ENCODE data around the gene PSMB3.

Gene PSMB3

GRCh38 chr17:38748892-38749222 is 3.7 kb upstream of the PSMB3 start (continued):
- TF ChIP-seq AEBP2 (tag by site-specific recombination; IDR thresholded peaks at IDR 0.05; ENCODE audit: borderline replicate concordance) (no peak), ZNF398 (tag by site-specific recombination; IDR thresholded peaks at IDR 0.05) (no peak), ZNF416 (tag by site-specific recombination; IDR thresholded peaks at IDR 0.05) (no peak), ZNF518A (tag by site-specific recombination; conservative IDR thresholded peaks at IDR 0.05; ENCODE audit: low read depth) (no peak), ZNF394 (tag by site-specific recombination; IDR thresholded peaks at IDR 0.05; ENCODE audit: borderline replicate concordance) (no peak), ZNF335 (tag by site-specific recombination; conservative IDR thresholded peaks at IDR 0.05) (peak; percentile 64; the same call in 1 of the 2 replicates), GLIS1 (tag by site-specific recombination; IDR thresholded peaks at IDR 0.05) (peak; percentile 79), ZNF266 (tag by site-specific recombination; IDR thresholded peaks at IDR 0.05; ENCODE audit: low read depth) (no peak), ZBTB49 (tag by site-specific recombination; IDR thresholded peaks at IDR 0.05; ENCODE audit: low read depth) (no peak), MYNN (tag by site-specific recombination; IDR thresholded peaks at IDR 0.05; ENCODE audit: borderline replicate concordance) (no peak), SALL2 (tag by site-specific recombination; IDR thresholded peaks at IDR 0.05; ENCODE audit: borderline replicate concordance) (no peak), BCL11B (tag by site-specific recombination; IDR thresholded peaks at IDR 0.05; ENCODE audit: low read depth) (0 out of 2 replicates have a peak, but pooled peaks have one; percentile 14), GLIS2 (tag by site-specific recombination; IDR thresholded peaks at IDR 0.05) (peak; percentile 98), ZNF791 (tag by site-specific recombination; IDR thresholded peaks at IDR 0.05) (no peak), ZNF501 (tag by site-specific recombination; IDR thresholded peaks at IDR 0.05) (0 out of 2 replicates have a peak, but pooled peaks have one; percentile 4), ZBTB20 (tag by site-specific recombination; IDR thresholded peaks at IDR 0.05) (no peak; the same call in none of the 2 replicates), ZSCAN4 (tag by site-specific recombination; IDR thresholded peaks at IDR 0.05) (no peak), INSM2 (tag by site-specific recombination; IDR thresholded peaks at IDR 0.05) (no peak), ZNF391 (tag by site-specific recombination; IDR thresholded peaks at IDR 0.05; ENCODE audit: borderline replicate concordance, low read depth) (no peak), ZNF148 (tag by site-specific recombination; IDR thresholded peaks at IDR 0.05; ENCODE audit: borderline replicate concordance) (no peak), ZNF626 (tag by site-specific recombination; IDR thresholded peaks at IDR 0.05) (no peak), HOXC10 (CRISPR knock-in tag; IDR thresholded peaks at IDR 0.05) (no peak), ZNF837 (tag by site-specific recombination; IDR thresholded peaks at IDR 0.05) (0 out of 2 replicates have a peak, but pooled peaks have one; percentile 4), ZNF140 (tag by site-specific recombination; IDR thresholded peaks at IDR 0.05) (no peak)

Data from HEK293 (cell line).